Measurements from ENCODE around the gene SMAD5.

Gene SMAD5

DNA sequence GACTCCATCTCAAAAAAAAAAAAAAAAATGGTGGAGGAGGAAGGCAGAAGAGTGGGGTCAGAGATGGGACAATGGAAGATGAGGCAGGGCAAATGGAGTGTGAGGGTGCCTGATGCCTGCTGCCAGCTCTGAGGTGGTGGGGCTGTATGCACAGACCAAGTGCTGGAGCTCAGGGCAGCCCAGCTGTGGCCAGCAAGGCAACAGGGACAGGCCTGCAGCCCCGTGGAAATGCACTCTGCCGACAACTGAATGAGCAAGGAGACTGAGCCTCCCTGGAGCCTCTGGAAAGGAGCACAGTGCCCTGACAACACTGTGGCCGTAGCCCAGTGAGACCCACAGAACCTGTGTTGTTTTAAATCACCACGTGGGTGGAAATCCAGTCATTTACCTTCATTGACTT is 83.2 kb downstream of the SMAD5 start:
- no peak for DNase-seq (ENCODE audit: low read depth)
- TF ChIP-seq, protein P1, sequence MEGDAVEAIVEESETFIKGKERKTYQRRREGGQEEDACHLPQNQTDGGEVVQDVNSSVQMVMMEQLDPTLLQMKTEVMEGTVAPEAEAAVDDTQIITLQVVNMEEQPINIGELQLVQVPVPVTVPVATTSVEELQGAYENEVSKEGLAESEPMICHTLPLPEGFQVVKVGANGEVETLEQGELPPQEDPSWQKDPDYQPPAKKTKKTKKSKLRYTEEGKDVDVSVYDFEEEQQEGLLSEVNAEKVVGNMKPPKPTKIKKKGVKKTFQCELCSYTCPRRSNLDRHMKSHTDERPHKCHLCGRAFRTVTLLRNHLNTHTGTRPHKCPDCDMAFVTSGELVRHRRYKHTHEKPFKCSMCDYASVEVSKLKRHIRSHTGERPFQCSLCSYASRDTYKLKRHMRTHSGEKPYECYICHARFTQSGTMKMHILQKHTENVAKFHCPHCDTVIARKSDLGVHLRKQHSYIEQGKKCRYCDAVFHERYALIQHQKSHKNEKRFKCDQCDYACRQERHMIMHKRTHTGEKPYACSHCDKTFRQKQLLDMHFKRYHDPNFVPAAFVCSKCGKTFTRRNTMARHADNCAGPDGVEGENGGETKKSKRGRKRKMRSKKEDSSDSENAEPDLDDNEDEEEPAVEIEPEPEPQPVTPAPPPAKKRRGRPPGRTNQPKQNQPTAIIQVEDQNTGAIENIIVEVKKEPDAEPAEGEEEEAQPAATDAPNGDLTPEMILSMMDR (conservative IDR thresholded peaks at IDR 0.05; ENCODE audit: low read length) = no peak
- H3K4me3 ChIP-seq (ENCODE audit: low read length) = no peak overlapping the region

DNA sequence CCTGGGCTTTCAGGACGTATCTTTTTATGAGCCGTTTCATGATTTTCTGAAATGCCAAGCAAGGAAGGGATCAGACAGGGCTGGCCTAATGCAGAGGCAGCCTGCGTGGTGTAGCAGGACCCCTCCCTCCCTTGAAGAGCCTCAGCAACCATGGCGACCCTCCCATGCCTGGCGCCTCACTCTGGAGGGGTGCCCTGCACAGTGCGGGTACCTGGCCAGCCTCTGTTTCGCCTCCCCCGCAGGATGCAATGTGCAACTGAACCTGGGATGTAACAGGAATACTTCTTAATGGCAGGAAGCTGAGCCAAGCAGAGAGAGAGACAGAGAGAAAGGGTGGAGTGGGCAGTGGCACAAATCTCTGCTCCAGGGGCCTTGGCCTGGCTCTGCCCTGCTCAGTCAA is 83.6 kb downstream of the SMAD5 start:
- no peak for DNase-seq (ENCODE audit: low read depth)
- no peak overlapping the region for H3K4me3 ChIP-seq (ENCODE audit: low read length)
- TF ChIP-seq, protein P1 (conservative IDR thresholded peaks at IDR 0.05; ENCODE audit: low read length) = no peak

DNA sequence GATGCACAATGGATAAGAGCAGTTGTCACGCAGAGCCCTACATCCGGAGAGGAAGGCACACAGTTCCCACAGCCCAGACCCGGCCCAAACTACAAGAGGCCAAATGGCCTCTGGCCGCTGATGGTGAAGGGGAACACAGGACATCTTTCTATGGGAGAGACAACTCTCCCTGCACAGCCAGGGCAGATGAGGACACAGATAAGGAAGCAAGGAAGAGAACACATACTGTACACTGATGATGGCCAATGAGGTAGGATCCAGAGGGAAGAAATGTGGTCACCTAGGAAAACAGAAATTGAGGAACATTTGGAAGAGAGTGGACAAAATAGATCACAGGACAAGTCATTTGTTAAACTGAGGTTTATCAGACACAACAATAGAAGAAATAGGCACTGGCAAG is 88.7 kb downstream of the SMAD5 start:
- TF ChIP-seq, protein P1 (conservative IDR thresholded peaks at IDR 0.05; ENCODE audit: low read length) = no peak
- no peak overlapping the region for H3K4me3 ChIP-seq (ENCODE audit: low read length)
- DNase-seq (ENCODE audit: low read depth) = no peak

DNA sequence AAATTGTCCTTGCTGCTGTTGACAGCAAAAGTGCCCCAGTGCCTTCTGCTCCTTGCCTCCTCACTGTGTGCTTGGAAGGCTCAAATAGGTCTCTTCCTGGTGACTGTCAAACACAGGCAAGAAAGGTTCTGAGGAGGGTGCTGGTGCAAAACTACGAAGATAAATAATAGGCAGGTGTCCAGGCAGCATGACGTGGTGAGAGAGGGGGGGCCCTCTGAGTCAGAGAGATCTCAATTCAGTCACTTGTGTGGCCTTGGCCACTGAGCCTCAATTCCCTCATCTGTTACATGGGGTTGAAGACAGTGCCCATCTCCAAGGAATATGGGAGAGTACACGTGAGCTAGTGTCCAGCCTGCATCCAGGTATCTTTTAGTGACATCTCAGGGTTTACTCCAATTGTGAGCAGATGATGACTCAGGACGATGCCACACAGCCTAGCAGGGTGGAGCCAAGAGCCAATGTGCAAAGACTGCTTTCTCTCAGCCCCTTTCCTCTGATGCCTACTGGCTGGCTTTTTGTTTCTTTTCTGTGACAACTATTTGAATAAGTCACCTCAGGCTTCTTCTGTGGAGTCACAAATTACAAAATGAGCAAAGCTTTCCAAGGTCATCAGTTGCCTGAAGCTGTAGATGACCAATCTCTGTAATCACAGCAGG is 90.1 kb downstream of the SMAD5 start:
- H3K4me3 ChIP-seq (ENCODE audit: low read length) = no peak overlapping the region
- TF ChIP-seq, protein P1 (conservative IDR thresholded peaks at IDR 0.05; ENCODE audit: low read length) = no peak
- DNase-seq (ENCODE audit: low read depth) = no peak

DNA sequence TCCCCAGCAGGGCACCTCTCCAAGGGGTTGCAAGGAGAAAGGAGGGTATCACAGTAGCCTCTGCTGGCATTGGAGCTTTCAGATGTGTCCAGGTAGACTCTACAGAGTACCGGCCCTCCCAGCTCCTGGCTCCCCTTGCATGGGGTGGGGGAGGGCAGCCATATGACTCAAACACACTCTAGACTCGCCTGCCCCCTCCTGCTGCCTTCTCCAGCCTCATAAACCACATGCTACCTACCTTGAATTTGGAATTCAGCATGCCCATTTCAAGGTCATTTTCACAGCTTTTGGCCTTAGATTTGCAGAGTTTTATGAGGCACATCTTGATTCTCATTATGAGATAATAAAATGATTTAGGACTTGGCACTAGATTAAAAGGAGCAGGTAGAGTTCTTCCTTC is 93.2 kb downstream of the SMAD5 start:
- no peak overlapping the region for H3K4me3 ChIP-seq (ENCODE audit: low read length)
- TF ChIP-seq, protein P1 (conservative IDR thresholded peaks at IDR 0.05; ENCODE audit: low read length) = no peak
- no peak for DNase-seq (ENCODE audit: low read depth)

DNA sequence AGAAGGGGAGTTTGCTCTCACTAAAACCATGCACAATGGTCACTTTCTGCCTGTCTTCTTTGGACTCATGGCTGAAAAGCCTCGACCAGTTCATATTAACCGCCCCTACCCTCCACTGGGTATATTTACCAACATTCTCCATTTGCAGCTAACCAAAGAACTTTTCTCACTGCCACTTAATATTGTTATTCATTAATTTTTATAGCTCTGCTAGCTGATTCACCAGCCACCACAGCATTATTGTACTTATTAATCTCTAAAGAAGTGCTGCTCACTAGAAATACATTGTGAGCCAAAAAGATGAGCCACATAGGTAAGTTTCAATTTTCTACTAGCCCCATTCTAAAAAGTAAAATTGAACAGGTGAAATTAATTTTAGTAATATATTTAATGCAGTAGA is 93.8 kb downstream of the SMAD5 start:
- DNase-seq (ENCODE audit: low read depth) = no peak
- H3K4me3 ChIP-seq (ENCODE audit: low read length) = no peak overlapping the region
- TF ChIP-seq, protein P1 (conservative IDR thresholded peaks at IDR 0.05; ENCODE audit: low read length) = no peak

DNA sequence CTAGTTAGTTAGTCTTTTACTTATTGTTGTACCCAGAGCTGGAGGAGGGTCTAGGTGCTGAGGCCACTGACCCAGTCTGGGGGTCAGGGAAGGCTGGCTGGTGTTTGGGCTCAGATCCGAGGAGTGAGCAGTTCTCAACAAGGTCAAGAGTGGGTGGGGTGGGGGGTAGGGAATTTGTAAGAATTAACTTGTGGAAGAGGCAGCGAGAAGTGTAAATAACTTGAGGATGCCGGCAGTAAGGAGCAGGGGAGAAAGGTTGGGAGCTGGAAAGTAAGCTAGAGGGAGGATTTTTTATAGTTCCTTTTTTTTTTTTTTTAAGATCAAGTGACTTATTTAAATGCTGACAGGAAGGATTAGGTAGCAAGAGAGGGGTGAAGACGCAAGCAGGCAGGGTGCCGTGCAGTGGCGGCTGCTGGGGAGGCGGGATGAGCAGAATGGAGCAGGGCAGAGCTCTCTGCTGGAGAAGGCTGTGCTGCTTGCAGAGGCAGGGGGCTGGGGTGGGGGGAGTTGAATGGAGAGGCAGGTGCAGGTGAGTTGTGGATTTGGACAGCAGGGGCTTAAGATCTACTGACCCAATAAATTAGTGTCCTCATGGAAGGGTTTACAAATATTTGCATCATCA is 95.6 kb downstream of the SMAD5 start:
- H3K4me3 ChIP-seq (ENCODE audit: low read length) = no peak overlapping the region
- no peak for DNase-seq (ENCODE audit: low read depth)
- TF ChIP-seq, protein P1 (conservative IDR thresholded peaks at IDR 0.05; ENCODE audit: low read length) = no peak

Data from AG10803 (cell line).